Small intestine (tissue), 7 donors: ENCODE results near the gene ARNT2. TPM values are rescaled to one million over a fixed set of nuclear protein-coding genes. Genes with fewer than 3 reads are reported as not detected.
"Not testable (repeated sequence)": the region's sequence is repeated elsewhere in the genome, so short reads cannot be mapped to it uniquely, and the experiment has no call there.

ENCODE experiments used
- DNase-seq, 2 donors: peaks; one replicate each; pipeline versions ENCODE4 v3.0.0 to v3.0.0-alpha.2; 2013
- FAIRE-seq: peaks from 2 replicates; lab custom pipeline; 2012; peaks lifted over from hg19 to GRCh38; lab: Jason Lieb, UNC
- H3K27ac ChIP-seq, 3 donors: one replicate each; pipeline ENCODE4 v1.5.1; 2013; ENCODE audit warnings: low read length in 2 of 3, mild to moderate bottlenecking in 2 of 3, control low read depth in 1 of 3, inconsistent platforms in 1 of 3, low read depth in 1 of 3, moderate library complexity in 1 of 3
- H3K27me3 ChIP-seq, 3 donors: one replicate each; pipeline ENCODE4 v1.6.1; 2013; ENCODE audit warnings: low read length in 3 of 3, inconsistent platforms in 1 of 3; ENCODE audit not compliant: control insufficient read depth in 3 of 3, insufficient read depth in 3 of 3
- H3K36me3 ChIP-seq, 3 donors: one replicate each; pipeline ENCODE4 v1.6.1; 2013; ENCODE audit warnings: low read length in 3 of 3, inconsistent platforms in 1 of 3, low read depth in 1 of 3, mild to moderate bottlenecking in 1 of 3, moderate library complexity in 1 of 3; ENCODE audit not compliant: control insufficient read depth in 3 of 3, insufficient read depth in 2 of 3
- H3K4me1 ChIP-seq, 3 donors: one replicate each; pipeline ENCODE4 v1.6.1; 2013; ENCODE audit warnings: low read length in 2 of 3, inconsistent platforms in 1 of 3, low read depth in 1 of 3, mild to moderate bottlenecking in 1 of 3, moderate library complexity in 1 of 3; ENCODE audit not compliant: control insufficient read depth in 3 of 3, insufficient read depth in 2 of 3
- H3K4me3 ChIP-seq, 3 donors: one replicate each; pipeline ENCODE4 v1.5.1; 2013; ENCODE audit warnings: low read length in 3 of 3, control low read depth in 1 of 3, inconsistent platforms in 1 of 3, low read depth in 1 of 3, mild to moderate bottlenecking in 1 of 3, moderate library complexity in 1 of 3
- H3K9me3 ChIP-seq, 2 donors: one replicate each; pipeline ENCODE4 v1.6.1; 2013; ENCODE audit warnings: low read depth in 1 of 2, low read length in 1 of 2; ENCODE audit not compliant: control insufficient read depth in 2 of 2, insufficient read depth in 1 of 2
- WGBS, 3 donors: extraction: QIAGEN DNeasy Blood & Tissue Kit; methylation state at CpG; one replicate each; pipeline ENCODE4 v1.1.7; 2013; 5-methylcytosine and 5-hydroxymethylcytosine counted together
- polyA plus RNA-seq, 4 donors: library from polyadenylated mRNA; stranded (reverse) in 3 of 4; unstranded in 1 of 4; fragments of 200-250 nt in 3 of 4; fragments of 120-200 nt in 1 of 4; gene quantifications; one replicate each; pipeline versions ENCODE4 v1.2.1 to v1.2.3, GENCODE V29; 2013
- donor health status: healthy with polysubstance abuse.
- donor health status: control.
- donor health status: control.
- donor health status: Bipolar disorder and iron deficiency.
- donor health status: healthy.

The ARNT2 gene
- polyA plus RNA-seq, 4 donors, result 0.45 to 4.4 (median 2.4) TPM

DNA sequence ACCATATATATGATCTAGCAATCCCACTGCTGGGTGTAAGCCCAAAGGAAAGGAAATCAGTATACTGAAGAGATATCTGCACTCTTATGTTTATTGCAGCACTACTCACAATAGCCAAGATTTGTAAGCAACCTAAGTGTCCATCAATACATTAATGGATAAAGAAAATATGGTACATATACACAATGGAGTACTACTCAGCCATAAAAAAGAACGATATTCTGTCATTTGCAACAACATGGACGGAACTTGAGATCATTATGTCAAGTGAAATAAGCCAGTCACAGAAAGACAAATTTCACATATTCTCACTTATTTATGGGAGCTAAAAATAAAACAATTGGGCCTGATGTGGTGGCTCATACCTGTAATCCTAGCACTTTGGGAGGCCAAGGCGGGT lies 21.9 kb upstream of the ARNT2 start:
- H3K4me3 ChIP-seq, result no peak overlapping the region
- 94 to 96% (median 94%) methylated on average over 3 of the region's 3 CpGs for WGBS, 3 donors
- H3K9me3 ChIP-seq, result no peaks in the 10 kb centered on the region
- no peak overlapping the region for H3K27ac ChIP-seq
- H3K4me1 ChIP-seq, result no peaks in the 10 kb centered on the region
- H3K27me3 ChIP-seq, result peaks cover 0 to 11% (median 0%) of the 10 kb centered on the region in 3 donors
- FAIRE-seq (no peak), DNase-seq (no peak)
- no peaks in the 10 kb centered on the region for H3K36me3 ChIP-seq

DNA sequence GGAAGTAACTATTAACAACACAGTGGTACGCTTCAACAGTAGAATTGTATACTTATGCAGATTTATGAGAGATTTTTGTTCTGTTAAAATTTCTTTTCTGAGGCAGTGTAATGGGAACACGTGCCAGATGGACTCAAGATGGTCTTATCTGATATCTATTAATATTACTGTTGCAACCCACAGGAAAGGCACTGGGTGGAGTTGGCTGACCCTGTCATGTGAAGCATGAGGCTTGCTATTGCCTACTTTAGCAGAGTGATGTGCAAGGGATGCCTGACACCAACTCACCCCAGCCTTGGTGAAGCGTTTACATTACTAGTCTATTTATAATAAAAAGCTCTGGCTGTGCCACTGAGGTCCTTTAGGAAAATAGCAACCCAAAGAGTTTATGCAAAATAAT lies 19.8 kb upstream of the ARNT2 start:
- FAIRE-seq (no peak), DNase-seq (no peak)
- no peaks in the 10 kb centered on the region for H3K4me1 ChIP-seq
- WGBS, 3 donors, result 54 to 66% (median 58%) methylated on average over 3 of the region's 3 CpGs
- H3K27me3 ChIP-seq, result peaks cover 0 to 11% (median 0%) of the 10 kb centered on the region in 3 donors
- H3K36me3 ChIP-seq, result no peaks in the 10 kb centered on the region
- H3K27ac ChIP-seq, result no peak overlapping the region
- H3K9me3 ChIP-seq, result no peaks in the 10 kb centered on the region
- no peak overlapping the region for H3K4me3 ChIP-seq

DNA sequence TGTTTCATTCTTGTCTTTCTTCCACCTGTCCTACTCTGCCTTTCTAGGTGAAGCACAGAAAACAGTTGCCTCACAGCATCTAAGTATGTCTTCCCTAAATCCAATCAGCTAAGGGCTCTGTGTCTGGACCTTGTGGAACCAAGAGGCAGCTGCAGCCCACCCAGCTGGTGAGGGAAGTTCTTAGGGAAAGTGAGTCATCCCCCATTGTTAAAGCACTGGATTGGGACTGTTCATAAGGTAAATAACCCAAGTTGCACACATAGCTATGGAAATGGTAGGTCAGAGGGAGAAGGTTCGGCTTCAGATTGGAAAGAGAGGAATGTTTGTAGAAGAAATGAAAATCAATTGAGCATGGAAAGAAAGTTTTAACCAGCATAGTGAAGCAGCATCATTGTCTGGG lies 18.0 kb upstream of the ARNT2 start:
- WGBS, 3 donors, result 72 to 85% (median 77%) methylated on average over 1 of the region's 1 CpG
- Histone ChIP-seq H3K27ac (no peak overlapping the region), H3K36me3 (no peaks in the 10 kb centered on the region), H3K9me3 (no peaks in the 10 kb centered on the region), H3K27me3 (peaks cover 0 to 9% (median 0%) of the 10 kb centered on the region in 3 donors), H3K4me3 (no peak overlapping the region), H3K4me1 (no peaks in the 10 kb centered on the region)
- no peak for DNase-seq
- no peak for FAIRE-seq

DNA sequence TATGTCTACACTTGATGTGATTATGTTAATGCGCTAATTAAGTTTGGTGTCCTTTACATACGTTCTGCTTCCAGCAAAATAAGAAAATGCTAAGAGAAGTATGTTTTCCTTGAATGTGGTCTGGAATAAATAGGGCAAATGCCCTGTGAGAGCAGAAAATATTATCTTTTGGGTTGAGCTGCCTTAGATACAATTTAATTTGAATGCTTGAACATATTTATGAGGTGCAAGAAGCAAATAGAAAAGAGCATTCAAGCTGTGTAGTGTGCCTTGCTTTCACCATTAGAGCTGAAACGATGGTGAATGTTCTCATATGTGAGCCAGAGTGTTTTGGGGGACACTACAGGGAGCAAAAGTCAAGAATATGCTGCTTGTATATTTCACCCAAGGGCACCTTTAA lies 15.9 kb upstream of the ARNT2 start:
- no peak for DNase-seq
- no peak for FAIRE-seq
- no peak overlapping the region for H3K4me3 ChIP-seq
- H3K27ac ChIP-seq, result no peak overlapping the region
- no peaks in the 10 kb centered on the region for H3K36me3 ChIP-seq
- WGBS, 3 donors, result 71 to 77% (median 75%) methylated on average over 3 of the region's 3 CpGs
- H3K9me3 ChIP-seq, result no peaks in the 10 kb centered on the region
- peaks cover 0 to 8% (median 0%) of the 10 kb centered on the region in 3 donors for H3K27me3 ChIP-seq
- H3K4me1 ChIP-seq, result no peaks in the 10 kb centered on the region

DNA sequence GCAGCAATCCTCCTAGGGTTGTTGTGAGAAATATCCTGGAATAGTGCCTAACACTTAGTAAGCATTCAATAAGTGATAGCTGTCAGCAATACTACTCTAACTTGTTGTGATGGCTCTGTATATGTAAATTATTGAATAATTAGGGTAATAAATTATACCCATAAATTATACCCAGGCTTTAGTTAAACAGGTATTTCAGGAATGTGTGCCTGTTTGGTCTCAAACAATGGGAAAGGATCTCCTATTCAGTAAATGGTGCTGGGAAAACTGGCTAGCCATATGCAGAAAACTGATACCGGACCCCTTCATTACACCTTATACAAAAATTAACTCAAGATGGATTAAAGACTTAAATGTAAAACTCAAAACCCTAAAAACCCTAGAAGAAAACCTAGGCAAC lies 14.8 kb upstream of the ARNT2 start:
- Histone ChIP-seq H3K9me3 (no peaks in the 10 kb centered on the region), H3K4me3 (no peak overlapping the region), H3K36me3 (no peaks in the 10 kb centered on the region), H3K4me1 (no peaks in the 10 kb centered on the region), H3K27ac (no peak overlapping the region), H3K27me3 (peaks cover 0 to 8% (median 0%) of the 10 kb centered on the region in 3 donors)
- DNase-seq (no peak), FAIRE-seq (no peak)
- 74 to 96% (median 77%) methylated on average over 1 of the region's 1 CpG for WGBS, 3 donors

DNA sequence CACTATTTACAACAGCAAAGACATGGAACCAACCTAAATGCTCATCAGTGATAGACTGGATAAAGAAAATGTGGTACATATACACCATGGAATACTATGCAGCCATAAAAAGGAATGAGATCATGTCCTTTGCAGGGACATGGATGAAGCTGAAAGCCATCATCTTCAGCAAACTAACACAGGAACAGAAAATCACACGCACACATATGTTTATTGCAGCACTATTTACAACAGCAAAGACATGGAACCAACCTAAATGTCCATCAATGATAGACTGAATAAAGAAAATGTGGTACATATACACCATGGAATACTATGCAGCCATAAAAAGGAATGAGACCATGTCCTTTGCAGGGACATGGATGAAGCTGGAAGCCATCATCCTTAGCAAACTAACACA lies 13.2 kb upstream of the ARNT2 start:
- H3K27me3 ChIP-seq, H3K36me3 ChIP-seq, DNase-seq, H3K4me3 ChIP-seq, H3K9me3 ChIP-seq, H3K4me1 ChIP-seq, H3K27ac ChIP-seq, FAIRE-seq: not testable (repeated sequence)
- 88 to 100% (median 94%) methylated on average over 1 of the region's 1 CpG for WGBS, 3 donors

DNA sequence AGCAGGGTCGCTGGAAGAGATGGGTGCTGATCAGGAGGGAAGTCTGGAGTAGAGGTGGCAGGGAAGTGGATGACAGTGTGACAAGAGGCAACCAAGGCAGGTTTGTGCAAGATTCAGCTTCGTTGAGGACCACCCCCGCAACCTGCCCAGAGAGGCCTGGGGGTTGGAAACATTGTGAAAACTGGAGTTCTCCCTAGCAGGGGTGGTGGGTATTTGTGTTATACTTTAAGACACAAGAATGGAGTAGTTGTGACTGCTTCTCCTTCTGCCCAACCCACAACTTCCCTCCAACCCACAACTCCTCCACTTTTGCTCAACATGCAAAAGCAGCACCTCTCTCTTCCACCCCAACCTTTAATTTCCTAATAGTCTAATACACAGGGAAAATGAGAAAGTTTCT lies 8.6 kb upstream of the ARNT2 start:
- H3K4me1 ChIP-seq, result no peaks in the 10 kb centered on the region
- H3K4me3 ChIP-seq, result no peak overlapping the region
- peaks cover 0 to 3% (median 2%) of the 10 kb centered on the region in 3 donors for H3K27me3 ChIP-seq
- WGBS, 3 donors, result 84 to 90% (median 86%) methylated on average over 3 of the region's 3 CpGs
- no peak for DNase-seq
- no peaks in the 10 kb centered on the region for H3K9me3 ChIP-seq
- no peaks in the 10 kb centered on the region for H3K36me3 ChIP-seq
- H3K27ac ChIP-seq, result no peak overlapping the region
- FAIRE-seq, result no peak

DNA sequence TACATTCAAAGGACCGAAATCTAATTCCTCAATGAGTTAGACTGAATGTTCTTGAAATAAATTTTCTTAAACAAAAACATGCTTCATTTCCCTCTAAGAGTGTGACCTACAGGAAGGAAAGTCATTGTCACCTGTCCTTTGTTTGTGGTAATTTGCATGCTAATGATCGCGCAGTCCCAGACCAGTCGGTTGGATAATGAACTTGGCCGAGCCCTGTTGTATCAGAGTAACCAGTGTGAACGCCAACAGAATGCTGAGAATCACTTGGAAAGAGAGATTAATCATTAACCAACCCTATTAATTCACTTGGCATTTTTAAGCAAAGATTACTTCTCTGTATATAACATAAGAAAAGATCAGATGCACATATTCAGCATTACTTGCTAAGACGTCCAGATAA lies 8.1 kb upstream of the ARNT2 start:
- DNase-seq (no peak), FAIRE-seq (no peak)
- H3K27ac ChIP-seq, result no peak overlapping the region

DNA sequence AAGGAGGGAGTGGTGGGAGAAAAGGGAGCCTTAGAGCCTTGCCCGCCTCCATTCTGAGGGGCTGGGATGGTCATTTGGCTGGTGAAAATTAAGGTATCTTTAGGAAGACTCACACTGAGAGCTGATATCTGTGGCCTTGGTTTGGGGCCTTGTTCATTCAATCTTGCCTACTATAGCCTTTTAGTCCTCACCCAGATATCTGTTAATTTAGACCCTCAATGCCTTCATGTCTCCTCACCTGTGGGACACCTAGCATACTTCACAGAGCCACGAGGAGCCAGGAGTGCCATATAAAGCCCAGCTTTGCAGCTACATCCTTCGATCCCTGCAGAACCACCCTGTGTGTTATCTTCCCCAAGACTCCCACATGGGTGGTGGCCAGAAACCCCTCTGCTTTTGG lies 4.7 kb upstream of the ARNT2 start:
- Histone ChIP-seq H3K27me3 (peaks cover 2 to 11% (median 5%) of the 10 kb centered on the region in 3 donors), H3K9me3 (no peaks in the 10 kb centered on the region), H3K4me1 (no peaks in the 10 kb centered on the region), H3K4me3 (no peak overlapping the region), H3K27ac (no peak overlapping the region), H3K36me3 (no peaks in the 10 kb centered on the region)
- 70 to 85% (median 84%) methylated on average over 3 of the region's 3 CpGs for WGBS, 3 donors
- DNase-seq (no peak), FAIRE-seq (no peak)

More for the DNA sequence above, 8.1 kb upstream of the ARNT2 start:
- Histone ChIP-seq H3K27me3 (peaks cover 0 to 3% (median 2%) of the 10 kb centered on the region in 3 donors), H3K4me1 (no peaks in the 10 kb centered on the region), H3K4me3 (no peak overlapping the region), H3K36me3 (no peaks in the 10 kb centered on the region), H3K9me3 (no peaks in the 10 kb centered on the region)
- WGBS, 3 donors, result 27 to 65% (median 36%) methylated on average over 7 of the region's 7 CpGs
